Urothelium cell line (cell line): ENCODE results near the gene HMOX1.

Source experiments
- DNase-seq: peaks from one replicate; pipeline ENCODE4 v3.0.0; 2011; ENCODE audit warnings: low spot score, mixed read lengths
- FAIRE-seq: peaks from 2 replicates; lab custom pipeline; 2011; peaks lifted over from hg19 to GRCh38; lab: Jason Lieb, UNC

The HMOX1 gene

GRCh38 chr22:35349704-35350538 is 31.0 kb upstream of the HMOX1 start:
- no peak for DNase-seq
- no peak for FAIRE-seq

GRCh38 chr22:35350539-35351503 is 30.1 kb upstream of the HMOX1 start:
- FAIRE-seq: peak; percentile 100
- peak; percentile 100 for DNase-seq

GRCh38 chr22:35352214-35353111 is 28.4 kb upstream of the HMOX1 start:
- FAIRE-seq (peak; percentile 98), DNase-seq (peak; percentile 57)

GRCh38 chr22:35353318-35353717 is 27.6 kb upstream of the HMOX1 start:
- peak; percentile 92 for FAIRE-seq

GRCh38 chr22:35354068-35354467 is 26.8 kb upstream of the HMOX1 start:
- DNase-seq (no peak), FAIRE-seq (peak; percentile 13)

More at GRCh38 chr22:35353318-35353717, 27.6 kb upstream of the HMOX1 start:
- DNase-seq: no peak

- DNase-seq: peak; percentile 96
- peak; percentile 100 for FAIRE-seq
Observed at GRCh38 chr22:35357883-35358621, 22.8 kb upstream of the HMOX1 start.

GRCh38 chr22:35359380-35360065 is 21.4 kb upstream of the HMOX1 start:
- DNase-seq (peak; percentile 81), FAIRE-seq (peak; percentile 99)

- DNase-seq (no peak), FAIRE-seq (peak; percentile 76)
Observed at GRCh38 chr22:35361001-35361558, 19.8 kb upstream of the HMOX1 start.

- no peak for DNase-seq
- peak; percentile 79 for FAIRE-seq
Observed at GRCh38 chr22:35363566-35364086, 17.3 kb upstream of the HMOX1 start.

GRCh38 chr22:35364230-35364629 is 16.7 kb upstream of the HMOX1 start:
- FAIRE-seq: peak; percentile 99
- DNase-seq: peak; percentile 81

- DNase-seq (no peak), FAIRE-seq (peak; percentile 88)
Observed at GRCh38 chr22:35367331-35367886, 13.5 kb upstream of the HMOX1 start.

GRCh38 chr22:35368386-35368785 is 12.5 kb upstream of the HMOX1 start:
- FAIRE-seq: peak; percentile 90
- no peak for DNase-seq

- no peak for FAIRE-seq
- no peak for DNase-seq
Observed at GRCh38 chr22:35369996-35370395, 10.9 kb upstream of the HMOX1 start.

- DNase-seq (no peak), FAIRE-seq (peak; percentile 65)
Observed at GRCh38 chr22:35373781-35374180, 7.1 kb upstream of the HMOX1 start.

GRCh38 chr22:35375031-35375430 is 5.9 kb upstream of the HMOX1 start:
- FAIRE-seq (no peak), DNase-seq (no peak)

- FAIRE-seq (no peak), DNase-seq (no peak)
Observed at GRCh38 chr22:35375526-35375925, 5.4 kb upstream of the HMOX1 start.

- FAIRE-seq (peak; percentile 99), DNase-seq (peak; percentile 99)
Observed at GRCh38 chr22:35376728-35377472, 4.0 kb upstream of the HMOX1 start.

GRCh38 chr22:35377735-35378134 is 3.2 kb upstream of the HMOX1 start:
- FAIRE-seq: no peak
- DNase-seq: no peak
